Ascending aorta (tissue), 2 donors: ENCODE measurements around the gene GABRG3. TPM values are rescaled to one million over a fixed set of nuclear protein-coding genes. Genes with fewer than 3 reads are reported as not detected.

Source experiments
- DNase-seq, 2 donors: peaks; one replicate each; pipeline ENCODE4 v3.0.0-alpha.2; 2019; ENCODE audit warnings: low spot score in 2 of 2
- H3K27ac ChIP-seq, 2 donors: fragments of 200-600 bp; sonication (generic); one replicate each; pipeline ENCODE4 v1.5.1; 2016 to 2017; ENCODE audit warnings: mild to moderate bottlenecking in 1 of 2
- H3K27me3 ChIP-seq: fragments of 200-600 bp; sonication (generic); one replicate; pipeline ENCODE4 v1.5.1; 2017
- H3K36me3 ChIP-seq, 2 donors: fragments of 200-600 bp; sonication (generic); one replicate each; pipeline ENCODE4 v1.5.1; 2016
- H3K4me1 ChIP-seq, 2 donors: fragments of 200-600 bp; sonication (generic); one replicate each; pipeline ENCODE4 v1.5.1; 2016 to 2017; ENCODE audit warnings: mild to moderate bottlenecking in 1 of 2
- H3K4me3 ChIP-seq, 2 donors: fragments of 200-600 bp; sonication (generic); one replicate each; pipeline ENCODE4 v1.5.1; 2016 to 2017; ENCODE audit warnings: mild to moderate bottlenecking in 1 of 2
- H3K9me3 ChIP-seq, 2 donors: fragments of 200-600 bp; sonication (generic); one replicate each; pipeline ENCODE4 v1.5.1; 2016
- CTCF ChIP-seq, 3 experiments: fragments of 200-600 bp in 2 of 3; fragments of 450-650 bp in 1 of 3; sonication (generic) in 2 of 3; IDR thresholded peaks; one replicate each; pipeline ENCODE4 v1.5.1; 2016 to 2019; ENCODE audit warnings: antibody characterized with exemption in 3 of 3, mild to moderate bottlenecking in 1 of 3, moderate library complexity in 1 of 3
- intact Hi-C: fragments of 100-400 bp; cut with DNase I; formaldehyde crosslinking; loops from one replicate; pipeline ENCODE4 v1.15.1; 2023
- total RNA-seq: library from RNA; depleted of rRNA; stranded (reverse); fragments of >200 nt; gene quantifications from one replicate; pipeline ENCODE4 v1.1.0, GENCODE V29; 2016

Gene GABRG3
- total RNA-seq, 1 donor from 2014 or later, result not detected

DNA sequence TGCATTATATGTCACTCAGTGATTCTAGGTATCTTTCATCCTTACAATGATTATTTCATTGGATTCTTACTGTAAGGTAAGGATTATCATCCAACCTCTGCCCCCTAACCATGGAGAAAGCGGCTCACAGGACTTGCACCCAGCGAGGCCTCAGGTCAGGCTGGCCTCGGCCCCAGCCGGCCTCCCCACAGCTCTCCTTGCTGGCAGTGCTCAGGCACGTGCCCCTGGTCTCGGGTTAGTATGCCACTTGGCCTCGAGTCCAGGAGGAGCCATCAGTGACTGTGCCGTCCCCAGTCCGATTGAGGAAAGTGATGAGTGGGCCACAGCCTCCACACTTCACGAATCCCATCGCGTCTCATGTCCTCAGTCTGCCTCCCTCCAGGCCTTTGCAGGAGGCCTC lies 35.7 kb upstream of the GABRG3 start:
- no peak for TF ChIP-seq CTCF (IDR thresholded peaks at IDR 0.05)
- Histone ChIP-seq H3K9me3 (no peaks in the 10 kb centered on the region), H3K4me1 (no peaks in the 10 kb centered on the region), H3K27ac (no peak overlapping the region), H3K4me3 (no peak overlapping the region), H3K36me3 (no peaks in the 10 kb centered on the region), H3K27me3 (no peaks in the 10 kb centered on the region)
- no peak for DNase-seq
- intact Hi-C loops, result no loop called here

DNA sequence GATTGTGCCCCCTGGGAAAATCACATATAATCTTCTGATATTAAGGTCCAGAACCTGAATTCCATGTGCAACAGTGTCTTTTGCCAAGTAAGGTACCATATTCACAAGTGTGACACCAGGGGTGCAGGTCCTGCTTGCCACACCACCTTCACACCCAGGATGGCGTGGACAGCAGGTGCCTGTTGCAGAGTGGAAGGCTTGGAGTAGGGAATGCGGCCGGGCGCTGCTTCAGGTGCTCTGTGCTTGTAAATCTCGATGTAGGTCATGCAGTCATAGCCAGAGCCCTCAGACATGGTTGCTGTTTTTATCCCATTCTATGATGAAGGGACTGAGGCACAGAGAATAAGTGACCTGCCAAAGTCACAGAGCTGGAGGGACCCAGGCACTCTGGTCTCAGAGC lies 34.5 kb upstream of the GABRG3 start:
- DNase-seq, result no peak
- Histone ChIP-seq H3K27ac (no peak overlapping the region), H3K4me1 (no peaks in the 10 kb centered on the region), H3K9me3 (no peaks in the 10 kb centered on the region), H3K4me3 (no peak overlapping the region), H3K36me3 (no peaks in the 10 kb centered on the region), H3K27me3 (no peaks in the 10 kb centered on the region)
- TF ChIP-seq CTCF (IDR thresholded peaks at IDR 0.05), result no peak
- intact Hi-C loops, result no loop called here

- intact Hi-C loops, result no loop called here
- no peaks in the 10 kb centered on the region for H3K36me3 ChIP-seq
Measured at GRCh38 chr15:26937134-26937533, 33.8 kb upstream of the GABRG3 start.

DNA sequence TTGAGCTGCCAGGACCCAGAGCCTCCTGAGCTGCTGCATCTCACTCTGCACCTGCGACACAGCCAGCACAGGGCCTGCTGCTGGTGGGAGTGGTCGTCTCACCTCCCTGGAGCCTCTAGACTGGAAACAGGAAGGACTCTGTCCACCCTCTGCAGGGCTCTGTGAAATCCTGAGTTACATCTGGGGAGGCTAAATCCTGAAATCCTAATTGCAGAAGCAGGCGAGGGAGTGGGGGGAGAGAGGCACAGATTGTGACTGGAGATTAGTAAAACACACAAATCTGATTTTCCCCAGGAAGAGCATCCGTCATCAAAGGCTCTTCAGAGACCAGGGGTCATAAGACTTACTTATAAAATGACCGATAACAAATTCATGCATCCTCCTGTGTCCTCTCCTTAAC lies 31.6 kb upstream of the GABRG3 start:
- DNase-seq, result no peak
- Histone ChIP-seq H3K27ac (no peak overlapping the region), H3K9me3 (no peaks in the 10 kb centered on the region), H3K36me3 (no peaks in the 10 kb centered on the region), H3K4me3 (no peak overlapping the region), H3K27me3 (no peaks in the 10 kb centered on the region), H3K4me1 (no peaks in the 10 kb centered on the region)
- no peak for TF ChIP-seq CTCF (IDR thresholded peaks at IDR 0.05)
- intact Hi-C loops, result no loop called here

More at GRCh38 chr15:26937134-26937533, 33.8 kb upstream of the GABRG3 start:
- Histone ChIP-seq H3K9me3 (no peaks in the 10 kb centered on the region), H3K4me1 (no peaks in the 10 kb centered on the region), H3K4me3 (no peak overlapping the region), H3K27me3 (no peaks in the 10 kb centered on the region), H3K27ac (no peak overlapping the region)
- no peak for DNase-seq
- no peak for TF ChIP-seq CTCF (IDR thresholded peaks at IDR 0.05)

DNA sequence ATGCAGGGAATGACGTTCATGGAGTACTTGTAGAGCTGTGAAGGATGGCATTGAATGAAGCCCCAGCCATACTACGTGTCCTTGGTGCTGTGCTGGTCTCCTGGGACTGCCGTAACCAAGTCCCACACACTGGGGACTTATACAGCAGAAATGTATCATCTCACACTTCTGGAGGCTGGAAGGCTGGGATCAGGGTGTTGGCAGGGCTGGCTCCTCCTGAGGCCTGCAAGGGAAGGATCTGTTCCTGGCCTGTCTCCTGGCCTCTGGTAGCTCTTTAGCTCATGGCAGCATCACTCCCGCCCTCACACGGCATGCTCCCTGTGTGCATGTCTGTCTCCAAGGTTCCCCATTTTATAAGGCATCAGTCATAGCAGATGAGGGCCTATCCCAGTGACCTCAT lies 29.5 kb upstream of the GABRG3 start:
- intact Hi-C loops, result no loop called here
- Histone ChIP-seq H3K4me3 (no peak overlapping the region), H3K9me3 (no peaks in the 10 kb centered on the region), H3K4me1 (no peaks in the 10 kb centered on the region), H3K27me3 (no peaks in the 10 kb centered on the region), H3K27ac (no peak overlapping the region), H3K36me3 (no peaks in the 10 kb centered on the region)
- DNase-seq, result no peak
- no peak for TF ChIP-seq CTCF (IDR thresholded peaks at IDR 0.05)

GRCh38 chr15:26943866-26944265 lies 27.1 kb upstream of the GABRG3 start:
- H3K4me3 ChIP-seq, result no peak overlapping the region
- no peak for DNase-seq
- no peaks in the 10 kb centered on the region for H3K36me3 ChIP-seq

More at GRCh38 chr15:26943866-26944265, 27.1 kb upstream of the GABRG3 start:
- intact Hi-C loops, result no loop called here
- Histone ChIP-seq H3K27me3 (no peaks in the 10 kb centered on the region), H3K9me3 (no peaks in the 10 kb centered on the region), H3K27ac (no peak overlapping the region), H3K4me1 (no peaks in the 10 kb centered on the region)
- TF ChIP-seq CTCF (IDR thresholded peaks at IDR 0.05), result no peak
